ENCODE results near the gene CEP104.

DNA sequence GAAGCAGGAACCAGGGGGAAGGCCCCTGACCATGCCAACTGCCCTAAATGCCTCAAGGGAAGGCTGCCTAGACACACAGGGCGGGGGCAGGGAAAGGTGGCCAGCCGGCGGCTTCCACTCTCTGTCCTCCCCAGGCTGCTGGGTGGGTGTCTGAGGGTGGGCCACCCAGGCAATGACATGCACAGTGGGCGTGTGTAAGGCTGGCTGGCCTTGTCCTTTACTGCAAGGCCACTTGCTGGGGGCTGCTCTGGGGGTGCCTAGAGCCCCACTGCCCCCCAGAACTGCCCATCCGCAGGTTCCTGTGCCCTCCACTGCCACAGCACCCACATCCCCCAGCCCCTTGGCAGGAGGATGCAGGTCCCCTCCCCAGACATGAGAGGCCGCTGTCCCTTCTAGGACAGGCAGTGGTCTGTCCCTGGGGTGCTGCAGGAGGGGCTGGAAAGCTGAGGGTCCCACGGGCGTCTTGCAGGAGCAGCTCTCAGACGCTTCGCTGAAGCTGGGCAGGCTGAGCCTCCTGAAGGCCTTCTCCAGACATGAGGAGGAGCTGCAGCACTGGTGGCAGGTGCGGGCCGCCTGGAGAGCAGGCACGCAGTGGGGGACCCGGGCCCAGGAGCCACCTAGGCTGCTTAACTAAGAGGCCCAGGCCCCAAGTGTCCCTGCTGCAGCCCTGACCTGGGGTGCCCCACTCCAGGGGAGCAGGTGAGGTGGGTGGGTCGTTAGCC, 94.7 kb downstream of the CEP104 start:
- TF ChIP-seq EZH2 (IDR thresholded peaks at IDR 0.05; ENCODE audit: borderline replicate concordance, insufficient read depth, low read depth, low read length, poor library complexity, severe bottlenecking): no peak
- TF ChIP-seq, protein P1, sequence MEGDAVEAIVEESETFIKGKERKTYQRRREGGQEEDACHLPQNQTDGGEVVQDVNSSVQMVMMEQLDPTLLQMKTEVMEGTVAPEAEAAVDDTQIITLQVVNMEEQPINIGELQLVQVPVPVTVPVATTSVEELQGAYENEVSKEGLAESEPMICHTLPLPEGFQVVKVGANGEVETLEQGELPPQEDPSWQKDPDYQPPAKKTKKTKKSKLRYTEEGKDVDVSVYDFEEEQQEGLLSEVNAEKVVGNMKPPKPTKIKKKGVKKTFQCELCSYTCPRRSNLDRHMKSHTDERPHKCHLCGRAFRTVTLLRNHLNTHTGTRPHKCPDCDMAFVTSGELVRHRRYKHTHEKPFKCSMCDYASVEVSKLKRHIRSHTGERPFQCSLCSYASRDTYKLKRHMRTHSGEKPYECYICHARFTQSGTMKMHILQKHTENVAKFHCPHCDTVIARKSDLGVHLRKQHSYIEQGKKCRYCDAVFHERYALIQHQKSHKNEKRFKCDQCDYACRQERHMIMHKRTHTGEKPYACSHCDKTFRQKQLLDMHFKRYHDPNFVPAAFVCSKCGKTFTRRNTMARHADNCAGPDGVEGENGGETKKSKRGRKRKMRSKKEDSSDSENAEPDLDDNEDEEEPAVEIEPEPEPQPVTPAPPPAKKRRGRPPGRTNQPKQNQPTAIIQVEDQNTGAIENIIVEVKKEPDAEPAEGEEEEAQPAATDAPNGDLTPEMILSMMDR (IDR thresholded peaks at IDR 0.05): no peak
